Effector CD8-positive, alpha-beta T cell (primary cell): ENCODE results near the gene COL20A1.
A peak's percentile ranks its signal among the peaks of the same experiment; 100 is the strongest.

Experiments
- DNase-seq: peaks from one replicate; lab custom pipeline; 2025; lab: John Stamatoyannopoulos, UW

The COL20A1 gene

DNA sequence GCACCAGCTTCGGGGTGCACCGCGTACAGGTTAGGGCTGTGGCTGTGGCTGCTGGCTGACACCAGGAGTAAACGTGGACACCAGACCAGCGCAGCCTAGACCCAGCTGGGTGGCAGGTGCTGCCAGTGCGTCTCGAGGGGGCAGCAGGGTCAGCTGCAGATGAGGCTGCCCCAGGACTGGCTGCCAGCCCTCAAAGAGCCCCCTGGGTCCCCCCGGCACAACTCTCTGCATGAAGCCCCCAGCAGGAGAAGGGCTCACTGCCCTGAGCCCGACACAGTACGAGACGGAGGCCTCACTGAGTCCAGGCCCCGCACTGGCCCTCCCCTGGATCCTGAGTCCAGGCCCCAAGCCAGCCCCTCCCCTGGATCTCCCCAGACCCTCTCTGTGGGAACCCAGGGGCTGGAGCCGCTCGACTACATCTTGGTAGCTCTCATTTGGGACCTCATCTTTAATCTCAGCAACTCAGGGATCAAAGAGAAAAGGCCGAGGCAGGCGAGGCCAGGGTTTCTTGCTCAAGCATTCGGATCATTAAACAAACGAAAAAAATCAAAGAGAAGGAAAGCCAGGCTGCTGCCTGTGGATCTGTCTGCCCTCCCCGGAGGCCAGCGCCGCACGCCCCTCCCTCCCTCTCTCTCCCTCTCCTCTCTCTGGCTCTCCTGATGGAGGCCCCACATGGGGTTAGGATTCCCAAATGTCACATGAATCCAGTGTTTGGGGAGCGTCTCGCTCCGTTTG, 31.8 kb upstream of the COL20A1 start:
- no peak for DNase-seq

- DNase-seq, result no peak
Measured at GRCh38 chr20:63261795-63262528, 31.0 kb upstream of the COL20A1 start.

GRCh38 chr20:63262836-63263235, 30.1 kb upstream of the COL20A1 start:
- DNase-seq, result no peak

DNA sequence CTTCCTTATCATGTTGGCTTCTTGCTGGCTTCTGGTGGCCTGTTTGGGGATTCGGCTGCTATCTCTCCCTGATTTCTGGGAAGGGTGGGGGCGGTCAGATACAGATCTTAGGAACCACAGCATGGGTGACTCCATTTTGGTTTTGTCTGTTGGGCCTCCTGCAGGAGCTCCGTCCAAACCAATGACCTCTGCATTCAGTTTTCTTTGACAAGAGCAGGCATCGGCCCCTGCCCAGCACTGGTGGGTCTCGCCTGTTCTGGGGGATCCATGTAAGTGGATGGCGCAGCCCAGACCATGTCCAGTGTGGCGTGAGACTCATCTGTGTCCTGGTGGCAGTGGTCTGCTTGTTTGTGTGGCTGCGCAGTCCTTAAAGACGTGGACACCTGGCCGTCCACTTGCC, 29.0 kb upstream of the COL20A1 start:
- no peak for DNase-seq

DNA sequence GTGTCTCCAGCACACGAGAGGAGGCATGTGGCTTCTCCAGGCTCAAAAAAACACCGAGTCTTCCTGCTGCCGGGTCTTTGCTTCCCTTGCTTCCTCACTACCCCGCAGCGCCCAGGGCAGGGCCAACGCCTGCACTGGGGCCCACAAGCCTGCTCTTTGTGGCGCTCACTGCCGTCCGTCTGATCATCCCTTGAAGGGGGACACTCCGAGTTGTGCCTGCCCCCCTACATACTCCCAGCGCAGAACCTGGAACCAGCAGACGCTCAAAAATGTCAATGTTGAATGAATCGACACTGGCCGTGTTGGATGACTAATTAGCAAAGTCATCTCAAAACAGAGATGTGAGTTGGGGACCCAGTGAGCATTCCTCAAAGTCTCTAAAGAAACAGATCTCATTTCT, 28.5 kb upstream of the COL20A1 start:
- DNase-seq, result no peak

DNA sequence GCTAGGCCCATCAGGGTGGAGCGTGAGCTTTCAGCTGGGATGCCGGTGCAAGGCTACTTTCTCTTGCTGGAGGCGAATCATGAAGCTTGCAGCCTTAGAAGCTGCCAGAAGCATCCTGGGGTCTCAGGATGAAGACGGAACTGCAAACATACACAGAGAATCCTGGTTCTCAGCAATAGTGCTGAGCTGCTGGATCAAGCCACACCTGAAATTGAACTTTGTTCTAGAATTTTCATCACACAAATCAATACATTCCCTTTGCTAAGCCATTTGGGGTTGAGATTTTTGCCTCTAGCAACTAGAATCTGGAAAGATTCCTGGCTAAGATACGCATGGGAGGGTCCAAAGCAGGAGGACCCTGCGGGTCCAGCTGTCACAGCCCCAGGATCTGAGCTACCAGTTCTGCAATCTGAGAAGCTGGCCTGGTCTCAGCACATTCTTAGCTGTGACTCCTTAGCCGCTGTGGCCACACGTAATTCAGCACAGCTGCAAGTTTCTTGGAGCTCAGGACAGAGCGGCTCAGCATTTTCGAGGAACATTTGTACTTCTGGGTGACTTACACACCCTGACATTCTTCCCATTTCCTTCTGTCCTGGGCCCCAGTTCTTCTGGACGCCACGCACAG, 27.0 kb upstream of the COL20A1 start:
- no peak for DNase-seq

DNA sequence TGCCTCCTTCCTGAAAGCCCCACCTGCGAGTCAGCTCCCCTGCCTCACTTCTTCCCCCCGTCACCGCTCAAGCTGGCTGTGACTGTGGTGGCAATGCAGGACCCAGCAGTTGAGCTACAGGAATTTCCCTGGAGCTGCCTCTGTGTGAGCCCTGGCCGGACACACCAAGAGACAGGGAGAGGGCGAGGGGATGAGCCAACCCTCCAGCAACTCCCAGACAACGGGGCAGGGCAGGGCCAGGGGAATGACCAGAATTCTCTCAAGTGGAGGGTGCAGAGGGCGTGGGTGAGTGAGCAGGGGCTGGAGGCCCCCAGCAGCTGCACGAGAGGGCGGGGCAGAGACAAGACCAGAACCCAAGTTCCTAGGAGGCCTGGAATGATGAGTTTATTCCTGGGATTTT, 25.3 kb upstream of the COL20A1 start:
- no peak for DNase-seq

DNA sequence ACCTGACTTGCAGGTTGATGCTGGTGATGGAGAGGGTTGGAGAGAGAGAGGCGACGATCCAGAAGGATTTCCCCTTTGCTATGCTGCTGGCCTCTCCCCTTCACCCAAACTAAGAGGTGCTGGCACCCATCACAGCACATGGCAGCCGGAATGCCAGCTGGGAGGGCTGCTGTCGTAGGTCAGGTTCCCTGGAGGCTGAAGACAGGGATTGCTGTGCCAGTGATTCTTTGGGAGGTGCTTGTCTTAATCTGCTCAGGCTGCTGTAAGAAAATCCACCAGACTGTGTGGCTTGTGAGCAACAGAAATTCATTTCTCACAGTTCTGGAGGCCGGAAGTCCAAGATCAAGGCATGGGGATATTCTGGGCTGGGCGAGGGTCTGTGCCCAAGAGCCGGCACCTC, 24.7 kb upstream of the COL20A1 start:
- no peak for DNase-seq

- no peak for DNase-seq
Measured at GRCh38 chr20:63268671-63269439, 24.1 kb upstream of the COL20A1 start.

- DNase-seq, result no peak
Measured at GRCh38 chr20:63269724-63270123, 23.3 kb upstream of the COL20A1 start.

GRCh38 chr20:63270606-63271325, 22.2 kb upstream of the COL20A1 start:
- DNase-seq, result no peak

DNA sequence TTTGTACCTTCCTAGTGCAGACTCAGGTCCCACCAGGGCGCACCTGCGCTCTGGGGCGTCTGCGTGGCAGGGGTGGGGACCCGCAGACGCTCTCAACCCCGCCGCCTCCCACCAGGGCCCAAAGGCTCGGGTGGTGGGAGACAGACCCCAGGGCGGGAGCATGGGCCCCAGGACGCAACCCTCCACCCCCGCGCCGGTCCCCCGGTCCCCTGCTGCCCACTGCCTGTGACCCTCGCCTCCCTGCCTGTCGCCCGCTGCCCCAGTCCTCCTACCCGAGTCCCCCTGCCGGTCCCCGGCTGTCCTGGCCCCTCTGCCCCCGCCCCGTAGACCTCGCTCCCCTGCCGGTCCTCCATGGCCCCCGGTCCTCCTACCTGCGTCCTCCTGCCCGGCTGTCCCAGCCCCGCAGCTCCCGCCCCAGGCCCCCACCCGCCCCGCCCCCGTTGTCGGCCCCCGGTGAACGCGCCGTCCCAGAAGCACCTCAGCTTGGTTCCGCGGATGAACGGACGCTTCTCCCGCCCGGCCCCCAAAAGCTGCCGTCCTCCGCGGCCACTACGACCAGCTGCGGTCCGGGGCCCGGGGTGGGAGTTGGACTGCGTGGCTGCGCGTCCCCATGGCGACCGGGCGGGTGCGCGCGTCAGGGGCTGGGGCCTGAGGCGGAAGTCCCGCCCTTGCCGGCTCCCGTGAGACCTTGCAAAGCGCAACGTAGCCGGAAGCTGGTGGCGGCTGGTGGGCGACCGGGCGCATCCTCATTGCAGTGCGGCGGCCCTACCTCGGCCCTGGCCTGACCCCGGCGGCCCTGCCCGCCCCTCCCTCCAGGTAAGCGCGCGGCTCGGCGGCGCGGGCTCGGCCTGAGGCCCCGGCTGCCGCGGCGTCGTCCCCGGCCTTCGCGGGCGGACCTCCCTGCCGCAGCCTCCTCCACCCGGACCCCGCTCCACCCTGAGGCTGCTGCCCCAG, 20.6 kb upstream of the COL20A1 start, which contains the start of gene ARFGAP1:
Gene ARFGAP1, plus strand, starts transcription at position 709 of the 954 bp plus-strand sequence. CDS start 2,768 bp downstream, outside the sequence.
- peak; percentile 72 for DNase-seq

GRCh38 chr20:63273059-63273579, 19.9 kb upstream of the COL20A1 start:
- DNase-seq, result no peak

GRCh38 chr20:63273635-63274380, 19.2 kb upstream of the COL20A1 start:
- DNase-seq, result no peak

DNA sequence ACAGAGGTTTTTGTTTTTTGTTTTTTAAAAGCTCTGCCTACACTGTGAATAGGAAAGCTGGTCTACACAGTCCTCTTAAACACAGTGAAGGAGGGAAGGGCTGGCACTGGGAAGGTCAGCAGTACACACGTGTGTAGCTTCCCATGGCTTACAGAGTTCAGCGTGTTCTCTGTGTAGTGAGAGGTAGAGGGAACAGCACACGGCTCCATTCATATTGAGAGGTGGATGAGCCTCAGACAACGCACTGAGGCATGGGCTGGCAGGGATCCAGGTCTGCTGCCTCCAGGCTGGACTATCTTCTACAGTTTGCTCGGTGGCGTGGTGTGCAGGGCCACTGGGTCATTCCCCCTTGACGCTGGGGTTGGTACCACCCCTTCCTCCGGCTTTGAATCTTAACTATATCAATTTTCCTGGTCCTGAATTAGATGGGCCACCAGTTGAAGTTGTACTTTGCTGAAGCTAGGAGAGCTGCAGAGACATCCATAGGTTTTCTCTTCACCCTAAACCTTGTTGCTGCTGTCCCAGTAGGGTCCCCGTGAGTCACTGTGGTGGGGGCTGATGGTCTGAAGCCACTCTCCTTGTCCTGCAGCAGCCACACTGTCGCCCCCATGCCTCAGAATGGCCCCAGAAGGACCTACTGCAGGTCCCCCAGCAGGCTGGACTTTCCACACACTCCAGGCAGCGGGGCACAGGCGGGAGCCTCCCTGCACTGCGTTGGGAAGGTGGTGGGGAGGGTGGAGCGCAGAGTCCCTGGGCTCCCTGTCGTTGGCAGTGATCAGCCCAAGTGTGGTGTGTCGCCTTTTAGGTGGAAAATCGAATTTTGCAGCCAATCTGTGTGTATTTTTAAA, 18.4 kb upstream of the COL20A1 start:
- no peak for DNase-seq

DNA sequence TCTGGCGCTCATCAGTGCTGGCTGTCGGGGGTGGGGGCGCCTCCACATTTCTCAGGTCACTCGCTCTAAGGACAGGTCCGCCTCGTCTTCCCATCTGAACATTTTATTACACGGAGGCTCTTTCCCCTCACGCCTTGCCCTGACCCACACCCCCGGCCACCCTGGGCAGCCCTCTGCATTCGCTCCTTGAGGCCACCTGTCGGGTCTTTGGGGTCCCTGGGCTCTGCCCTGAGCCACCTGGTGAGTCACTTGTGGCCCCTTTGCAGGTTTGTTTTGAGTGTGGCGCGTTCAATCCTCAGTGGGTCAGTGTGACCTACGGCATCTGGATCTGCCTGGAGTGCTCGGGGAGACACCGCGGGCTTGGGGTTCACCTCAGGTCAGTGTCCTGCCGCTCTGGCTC, 17.2 kb upstream of the COL20A1 start:
- no peak for DNase-seq

DNA sequence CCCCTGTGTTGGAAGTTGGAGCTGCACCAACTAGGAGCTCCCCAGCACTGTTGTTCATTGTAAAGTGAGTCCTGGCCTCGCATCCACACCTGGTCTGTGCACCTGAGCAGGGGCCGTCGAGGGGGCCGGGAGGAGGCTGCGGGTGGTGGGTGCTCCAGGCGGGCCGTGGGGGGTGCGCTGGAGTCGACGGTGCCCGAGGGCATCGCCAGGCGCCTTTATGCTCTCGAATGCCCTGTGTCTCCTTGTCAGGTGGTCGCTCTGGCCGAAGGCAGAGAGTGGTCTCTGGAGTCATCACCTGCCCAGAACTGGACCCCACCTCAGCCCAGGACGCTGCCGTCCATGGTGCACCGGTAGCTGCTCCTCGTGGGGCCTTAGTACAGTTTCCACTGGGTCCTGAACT, 16.0 kb upstream of the COL20A1 start:
- DNase-seq, result no peak
